MCF 10A (cell line): Measurements from ENCODE around the gene NDST3. TPM values are rescaled to one million over a fixed set of nuclear protein-coding genes. Genes with fewer than 3 reads are reported as not detected.

Source experiments
- BruUV-seq: library from RNA; stranded (reverse); fragments of 400-500 nt; replicated peaks from 2 replicates; lab custom pipeline; 2021; lab: Mats Ljungman, UMichigan
- CTCF ChIA-PET: fragments of 300-600 bp; sonication (Branson Sonifier 250); formaldehyde crosslinking; extraction: SDS; loops from one replicate; lab custom pipeline; 2021; ENCODE audit warnings: antibody characterized with exemption, inconsistent platforms; lab: Yijun Ruan, JAX
- POLR2A ChIA-PET: fragments of 300-600, 350-650 bp; sonication (Branson Sonifier 250); formaldehyde crosslinking; extraction: SDS; loops from one replicate; lab custom pipeline; 2020; ENCODE audit warnings: antibody characterized with exemption, inconsistent platforms; lab: Yijun Ruan, JAX
- DNase-seq: peaks from one replicate; pipeline ENCODE4 v3.0.0-alpha.2; 2018; ENCODE audit not compliant: unreplicated experiment
- H3K27ac Mint-ChIP-seq: one replicate; pipeline ENCODE4 v1.8.0; 2022; ENCODE audit warnings: mild to moderate bottlenecking, low read depth, mixed read lengths; ENCODE audit not compliant: unreplicated experiment
- H3K27me3 Mint-ChIP-seq: one replicate; pipeline ENCODE4 v1.8.0; 2022; ENCODE audit warnings: mixed read lengths; ENCODE audit not compliant: insufficient read depth, unreplicated experiment
- H3K36me3 Mint-ChIP-seq: one replicate; pipeline ENCODE4 v1.8.0; 2022; ENCODE audit warnings: mild to moderate bottlenecking, moderate library complexity, mixed read lengths; ENCODE audit not compliant: insufficient read depth, unreplicated experiment
- H3K4me1 Mint-ChIP-seq: one replicate; pipeline ENCODE4 v1.8.0; 2022; ENCODE audit warnings: mixed read lengths; ENCODE audit not compliant: insufficient read depth, unreplicated experiment
- H3K4me3 Mint-ChIP-seq: one replicate; pipeline ENCODE4 v1.8.0; 2022; ENCODE audit warnings: mild to moderate bottlenecking, moderate library complexity, mixed read lengths; ENCODE audit not compliant: unreplicated experiment
- H3K9me3 Mint-ChIP-seq: one replicate; pipeline ENCODE4 v1.8.0; 2022; ENCODE audit warnings: mixed read lengths; ENCODE audit not compliant: unreplicated experiment
- intact Hi-C: fragments of 100-400 bp; cut with micrococcal nuclease; formaldehyde crosslinking; loops from 2 replicates; pipeline ENCODE4 v1.14.1; 2022
- total RNA-seq: library from RNA; stranded (reverse); gene quantifications from 2 replicates; pipeline ENCODE4 v1.2.3, GENCODE V29; 2022
- TF ChIP-seq, protein P1 (sequence below): fragments of 200-600 bp; IDR thresholded peaks from one replicate; pipeline ENCODE4 v1.8.0; 2022; ENCODE audit warnings: antibody characterized with exemption, mild to moderate bottlenecking; ENCODE audit not compliant: unreplicated experiment

The NDST3 gene
- total RNA-seq, 1 experiment from 2014 or later = not detected

DNA sequence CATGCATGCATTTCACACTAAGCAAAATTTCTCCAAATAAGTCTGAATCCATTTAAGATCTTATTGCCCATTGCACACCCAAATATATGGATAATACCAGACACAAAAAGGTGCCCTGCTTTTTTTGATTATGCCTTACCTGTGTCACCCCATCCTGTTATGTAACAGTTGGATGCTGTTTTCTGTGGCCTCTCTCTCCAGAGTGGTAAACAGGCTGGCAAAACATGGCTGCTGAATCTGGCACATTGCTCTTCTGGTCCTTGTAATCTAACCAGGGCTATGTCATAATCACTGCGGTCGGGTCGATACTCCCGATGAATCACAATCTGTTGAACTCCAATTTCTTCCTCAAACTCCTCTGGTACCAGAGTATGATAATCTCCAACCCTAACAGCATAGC is 248.4 kb downstream of the NDST3 start:
- Mint-ChIP-seq H3K9me3 (no peaks in the 10 kb centered on the region), H3K27ac (peak overlapping the region; percentile 14), H3K4me1 (peaks cover 41% of the 10 kb centered on the region), H3K4me3 (no peak overlapping the region), H3K36me3 (peaks cover 53% of the 10 kb centered on the region), H3K27me3 (no peaks in the 10 kb centered on the region)
- TF ChIP-seq, protein P1, sequence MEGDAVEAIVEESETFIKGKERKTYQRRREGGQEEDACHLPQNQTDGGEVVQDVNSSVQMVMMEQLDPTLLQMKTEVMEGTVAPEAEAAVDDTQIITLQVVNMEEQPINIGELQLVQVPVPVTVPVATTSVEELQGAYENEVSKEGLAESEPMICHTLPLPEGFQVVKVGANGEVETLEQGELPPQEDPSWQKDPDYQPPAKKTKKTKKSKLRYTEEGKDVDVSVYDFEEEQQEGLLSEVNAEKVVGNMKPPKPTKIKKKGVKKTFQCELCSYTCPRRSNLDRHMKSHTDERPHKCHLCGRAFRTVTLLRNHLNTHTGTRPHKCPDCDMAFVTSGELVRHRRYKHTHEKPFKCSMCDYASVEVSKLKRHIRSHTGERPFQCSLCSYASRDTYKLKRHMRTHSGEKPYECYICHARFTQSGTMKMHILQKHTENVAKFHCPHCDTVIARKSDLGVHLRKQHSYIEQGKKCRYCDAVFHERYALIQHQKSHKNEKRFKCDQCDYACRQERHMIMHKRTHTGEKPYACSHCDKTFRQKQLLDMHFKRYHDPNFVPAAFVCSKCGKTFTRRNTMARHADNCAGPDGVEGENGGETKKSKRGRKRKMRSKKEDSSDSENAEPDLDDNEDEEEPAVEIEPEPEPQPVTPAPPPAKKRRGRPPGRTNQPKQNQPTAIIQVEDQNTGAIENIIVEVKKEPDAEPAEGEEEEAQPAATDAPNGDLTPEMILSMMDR = no peak
- BruUV-seq = no TSS peak
- ChIA-PET POLR2A (interaction anchor here (0.6 to 3.7 kb wide), 7 partner anchors 67 to 1360 kb away, joined by 3 to 23 read pairs (median 4); partner anchors contain the start of gene PRSS12), CTCF (interaction anchor here (0.6 to 1.4 kb wide), 4 partner anchors 67 to 304 kb away, joined by 3 to 10 read pairs (median 6); partner anchors contain the start of gene PRSS12)
- intact Hi-C loops = loop anchor here (5.0 to 10.0 kb wide), 2 partner anchors 220 to 402 kb away; partner anchors contain the start of gene METTL14
- DNase-seq = peak; percentile 87

DNA sequence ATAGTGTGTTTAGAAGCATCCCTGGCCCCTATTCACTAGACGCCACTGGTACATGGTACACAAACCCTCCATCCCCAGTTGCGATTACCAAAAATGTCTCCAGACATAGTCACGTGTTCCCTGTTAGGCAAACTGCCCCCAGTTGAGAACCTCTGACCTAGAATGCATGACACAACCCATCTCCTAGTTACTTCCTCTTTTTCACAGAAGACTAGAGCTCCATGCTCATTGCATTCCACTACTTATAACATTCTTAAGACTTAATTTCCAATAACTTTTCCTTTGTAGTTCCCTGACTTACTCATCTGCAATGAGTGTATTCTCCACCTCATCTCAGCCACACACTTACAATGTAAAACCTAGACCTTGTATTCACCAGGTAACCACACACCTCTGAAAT is 249.9 kb downstream of the NDST3 start:
- Mint-ChIP-seq H3K9me3 (no peaks in the 10 kb centered on the region), H3K36me3 (peaks cover 39% of the 10 kb centered on the region), H3K27me3 (no peaks in the 10 kb centered on the region), H3K27ac (peak overlapping the region; percentile 11), H3K4me1 (peaks cover 41% of the 10 kb centered on the region), H3K4me3 (no peak overlapping the region)
- no peak for DNase-seq
- CTCF ChIA-PET = interaction anchor here (0.6 to 1.9 kb wide), 4 partner anchors 68 to 292 kb away, joined by 3 to 19 read pairs (median 7); partner anchors contain the start of gene PRSS12
- TF ChIP-seq, protein P1 = no peak
- intact Hi-C loops = loop anchor here (5.0 to 10.0 kb wide), 2 partner anchors 218 to 401 kb away; partner anchors contain the start of gene METTL14
- POLR2A ChIA-PET = interaction anchor here (1.5 to 3.0 kb wide), 3 partner anchors 65 to 133 kb away, joined by 4 to 13 read pairs (median 7); no protein-coding TSS in a partner anchor
- no TSS peak for BruUV-seq

DNA sequence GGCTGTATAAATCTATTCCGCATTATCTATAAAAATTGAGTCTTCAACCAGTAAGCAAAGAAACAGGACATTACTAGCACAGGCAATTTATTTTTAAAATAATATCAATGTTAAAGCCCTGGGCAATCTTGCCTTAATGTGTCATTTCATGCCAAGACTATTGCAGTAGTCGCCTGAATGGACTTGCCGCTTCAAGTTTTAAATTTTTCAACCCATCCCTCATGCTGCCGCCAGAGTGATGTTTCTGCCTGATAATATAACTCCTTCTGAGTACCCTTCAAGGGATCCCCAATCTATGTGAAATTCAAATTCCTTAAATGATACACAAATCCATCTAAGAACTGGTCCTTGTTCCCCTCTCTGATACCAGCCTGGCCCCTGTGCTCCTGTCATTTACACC is 251.6 kb downstream of the NDST3 start:
- POLR2A ChIA-PET = interaction anchor here (0.8 to 3.0 kb wide), 3 partner anchors 14 to 112 kb away, joined by 4 to 13 read pairs (median 4); partner anchors contain the start of gene PRSS12
- H3K27me3 Mint-ChIP-seq = no peaks in the 10 kb centered on the region
- H3K9me3 Mint-ChIP-seq = no peaks in the 10 kb centered on the region
- DNase-seq = no peak
- intact Hi-C loops = loop anchor here (1.0 to 10.0 kb wide), 2 partner anchors 65 to 399 kb away; partner anchors contain the start of gene METTL14
- H3K27ac Mint-ChIP-seq = peak overlapping the region; percentile 81
- CTCF ChIA-PET = interaction anchor here (1.3 to 1.9 kb wide), 2 partner anchors 62 to 66 kb away, joined by 4 to 19 read pairs; partner anchors contain the start of gene PRSS12
- TF ChIP-seq, protein P1 = no peak
- H3K36me3 Mint-ChIP-seq = peaks cover 22% of the 10 kb centered on the region
- no TSS peak for BruUV-seq
- no peak overlapping the region for H3K4me3 Mint-ChIP-seq
- peaks cover 47% of the 10 kb centered on the region for H3K4me1 Mint-ChIP-seq

DNA sequence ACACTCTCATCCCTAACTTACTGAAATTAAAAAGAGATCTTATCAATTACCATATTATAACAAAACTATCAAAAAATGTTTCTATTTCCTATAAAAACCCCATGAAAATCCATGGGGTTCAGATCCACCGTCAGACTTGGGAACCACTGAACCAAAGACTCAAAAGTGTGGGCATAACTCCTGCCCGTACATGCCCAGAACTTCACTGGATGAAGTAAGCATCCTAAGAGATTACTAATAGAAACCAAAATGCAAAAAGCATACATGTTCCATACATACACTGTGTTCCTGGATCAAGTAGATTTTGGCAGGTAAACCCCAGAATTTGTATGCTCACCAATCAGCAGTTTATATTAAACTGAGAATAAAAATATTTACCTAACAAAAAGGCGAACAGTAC is 252.4 kb downstream of the NDST3 start:
- Mint-ChIP-seq H3K36me3 (peaks cover 14% of the 10 kb centered on the region), H3K4me3 (no peak overlapping the region), H3K27me3 (no peaks in the 10 kb centered on the region), H3K27ac (peak overlapping the region; percentile 81), H3K4me1 (peaks cover 44% of the 10 kb centered on the region), H3K9me3 (no peaks in the 10 kb centered on the region)
- POLR2A ChIA-PET = no interaction called here
- CTCF ChIA-PET = interaction anchor here (0.6 to 1.3 kb wide), 3 partner anchors 57 to 218 kb away, joined by 3 to 4 read pairs (median 4); no protein-coding TSS in a partner anchor
- DNase-seq = peak; percentile 56
- TF ChIP-seq, protein P1 = no peak
- BruUV-seq = no TSS peak
- intact Hi-C loops = loop anchor here (1.0 to 10.0 kb wide), 2 partner anchors 65 to 398 kb away; partner anchors contain the start of gene METTL14
